GM12801 (cell line): Measurements from ENCODE around the gene AMPD1.

Experiments used
- TF ChIP-seq, protein P1 (sequence below): IDR thresholded peaks from one replicate; pipeline ENCODE4 v1.5.1; 2011; ENCODE audit warnings: control low read depth; ENCODE audit not compliant: insufficient read length; ENCODE audit errors: extremely low read depth

The AMPD1 gene

GRCh38 chr1:114695430-114696058 lies at the start of gene AMPD1:
Gene AMPD1 (minus strand): TSS chr1:114695546. CDS start chr1:114695471, 75 bp downstream.
- TF ChIP-seq, protein P1, sequence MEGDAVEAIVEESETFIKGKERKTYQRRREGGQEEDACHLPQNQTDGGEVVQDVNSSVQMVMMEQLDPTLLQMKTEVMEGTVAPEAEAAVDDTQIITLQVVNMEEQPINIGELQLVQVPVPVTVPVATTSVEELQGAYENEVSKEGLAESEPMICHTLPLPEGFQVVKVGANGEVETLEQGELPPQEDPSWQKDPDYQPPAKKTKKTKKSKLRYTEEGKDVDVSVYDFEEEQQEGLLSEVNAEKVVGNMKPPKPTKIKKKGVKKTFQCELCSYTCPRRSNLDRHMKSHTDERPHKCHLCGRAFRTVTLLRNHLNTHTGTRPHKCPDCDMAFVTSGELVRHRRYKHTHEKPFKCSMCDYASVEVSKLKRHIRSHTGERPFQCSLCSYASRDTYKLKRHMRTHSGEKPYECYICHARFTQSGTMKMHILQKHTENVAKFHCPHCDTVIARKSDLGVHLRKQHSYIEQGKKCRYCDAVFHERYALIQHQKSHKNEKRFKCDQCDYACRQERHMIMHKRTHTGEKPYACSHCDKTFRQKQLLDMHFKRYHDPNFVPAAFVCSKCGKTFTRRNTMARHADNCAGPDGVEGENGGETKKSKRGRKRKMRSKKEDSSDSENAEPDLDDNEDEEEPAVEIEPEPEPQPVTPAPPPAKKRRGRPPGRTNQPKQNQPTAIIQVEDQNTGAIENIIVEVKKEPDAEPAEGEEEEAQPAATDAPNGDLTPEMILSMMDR: no peak

DNA sequence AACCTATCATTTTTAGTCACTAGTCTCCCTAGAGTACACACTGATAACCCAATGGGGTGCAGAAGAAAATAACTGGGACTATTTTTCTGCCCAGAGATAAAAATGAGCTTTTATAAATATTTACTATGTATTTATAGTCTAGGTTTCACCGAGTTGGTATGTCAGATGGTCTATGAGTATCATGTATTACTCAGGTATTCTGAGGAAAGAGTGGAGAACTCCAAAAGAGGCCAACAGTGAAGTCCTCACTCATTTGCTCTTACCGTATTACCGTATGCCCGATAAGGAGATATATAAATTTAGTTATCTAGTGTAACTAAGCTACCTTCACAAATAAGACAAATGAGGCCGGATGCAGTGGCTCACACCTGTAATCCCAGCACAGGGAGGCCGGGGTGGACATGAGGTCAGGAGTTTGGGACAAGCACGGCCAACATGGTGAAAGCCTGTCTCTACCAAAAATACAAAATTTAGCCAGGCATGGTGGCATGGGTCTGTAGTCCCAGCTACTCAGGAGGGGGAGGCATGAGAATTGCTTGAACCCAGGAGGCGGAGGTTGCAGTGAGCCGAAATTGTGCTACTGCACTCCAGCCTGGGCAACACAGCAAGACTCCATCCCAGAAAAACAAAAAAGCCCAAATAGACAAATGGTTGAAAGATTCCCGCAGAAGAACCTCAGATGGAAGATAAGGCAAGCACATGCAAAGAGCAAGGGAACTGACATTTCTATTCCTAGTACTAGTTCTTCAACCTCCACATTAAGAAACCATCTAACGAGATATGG lies 46.8 kb upstream of the AMPD1 start:
- TF ChIP-seq, protein P1: no peak

- TF ChIP-seq, protein P1: no peak
Observed at GRCh38 chr1:114740331-114740730, 45.0 kb upstream of the AMPD1 start.

GRCh38 chr1:114737314-114737849 lies 42.0 kb upstream of the AMPD1 start:
- TF ChIP-seq, protein P1: no peak

GRCh38 chr1:114735479-114735878 lies 40.1 kb upstream of the AMPD1 start:
- TF ChIP-seq, protein P1: no peak

GRCh38 chr1:114729782-114730181 lies 34.4 kb upstream of the AMPD1 start:
- TF ChIP-seq, protein P1: no peak

GRCh38 chr1:114728553-114728952 lies 33.2 kb upstream of the AMPD1 start:
- TF ChIP-seq, protein P1: no peak
